H1 (cell line): ENCODE data around the gene FBXO41. TPM values are rescaled to one million over a fixed set of nuclear protein-coding genes. Genes with fewer than 3 reads are reported as not detected.

Experiments
- ATF2 ChIP-seq: IDR thresholded peaks from 2 replicates; pipeline ENCODE4 v1.6.1; 2012; ENCODE audit warnings: low read length, inconsistent platforms
- CHD7 ChIP-seq: fragments of 300-600 bp; sonication (generic); IDR thresholded peaks from 2 replicates; pipeline ENCODE4 v1.7.1; 2012; ENCODE audit warnings: low read length, moderate library complexity, mild to moderate bottlenecking, inconsistent platforms; ENCODE audit not compliant: insufficient replicate concordance
- EGR1 ChIP-seq: IDR thresholded peaks from 2 replicates; pipeline ENCODE4 v1.6.1; 2011; ENCODE audit warnings: low read depth, low read length, borderline replicate concordance
- KDM4A ChIP-seq: IDR thresholded peaks from one replicate; pipeline ENCODE4 v1.7.1; 2012; ENCODE audit warnings: low read depth, mild to moderate bottlenecking, moderate library complexity, low read length, inconsistent platforms; ENCODE audit not compliant: severe bottlenecking
- KDM5A ChIP-seq: fragments of 200-600 bp; IDR thresholded peaks from 2 replicates; pipeline ENCODE4 v1.7.1; 2012; ENCODE audit warnings: mild to moderate bottlenecking, low read length, inconsistent platforms, mixed read lengths
- NANOG ChIP-seq: IDR thresholded peaks from 2 replicates; pipeline ENCODE4 v1.6.1; 2011; ENCODE audit warnings: low read length, low read depth, mild to moderate bottlenecking, inconsistent platforms; ENCODE audit not compliant: insufficient read depth, poor library complexity, severe bottlenecking
- POLR2A ChIP-seq, 2 experiments: IDR thresholded peaks; 1 replicate in 1 of 2; 2 replicates in 1 of 2; pipeline ENCODE4 v1.6.1; 2011; ENCODE audit warnings: low read depth in 2 of 2, low read length in 2 of 2, mild to moderate bottlenecking in 2 of 2; ENCODE audit errors: control extremely low read depth in 1 of 2
- RXRA ChIP-seq: IDR thresholded peaks from 2 replicates; pipeline ENCODE4 v1.6.1; 2011; ENCODE audit warnings: low read depth, mild to moderate bottlenecking, low read length, moderate library complexity; ENCODE audit not compliant: insufficient read depth
- polyA plus RNA-seq, 7 experiments: library from polyadenylated mRNA; depleted of rRNA in 3 of 7; stranded (reverse) in 5 of 7; unstranded in 2 of 7; fragments of >200 nt in 5 of 7; fragments of 200-250 nt in 2 of 7; gene quantifications; 1 replicate in 5 of 7; 2 replicates in 1 of 7; 4 replicates in 1 of 7; pipeline versions ENCODE4 v1.2.1 to v1.2.3, GENCODE V29; 2011 to 2013; ENCODE audit warnings: missing spikeins in 2 of 7, mixed read lengths in 2 of 7
- total RNA-seq: library from RNA; stranded (reverse); fragmentation: NEBNext Ultra II Directional; extraction: Animal tissue kit (Norgen Biotek cat#: 25700); gene quantifications from 2 replicates; pipeline ENCODE4 v1.2.1, GENCODE V29; 2021

The FBXO41 gene
- total and polyA plus RNA-seq, 2 of the 8 experiments (the other 6 are each of a cell fraction or from before 2014, with no cell fraction given): 11.2 to 14.3 TPM

- TF ChIP-seq CHD7: no peak
- no peak for TF ChIP-seq ATF2
- TF ChIP-seq NANOG: no peak
- TF ChIP-seq KDM4A: peak; percentile 68
- peak; percentile 94 to 98 for TF ChIP-seq POLR2A (IDR thresholded peaks at IDR 0.05; ENCODE audit: control extremely low read depth in 1 of 2, low read depth in 2 of 2, low read length in 2 of 2)
- no peak for TF ChIP-seq KDM5A
- TF ChIP-seq EGR1: peak; percentile 93
- TF ChIP-seq RXRA: no peak
These were observed 50.1 kb downstream of the FBXO41 start, which contains the start of gene CCT7 (continued) for GRCh38 chr2:73233932-73234832.
